PC-3 (cell line): Measurements from ENCODE around the gene MTHFD1L. TPM values are rescaled to one million over a fixed set of nuclear protein-coding genes. Genes with fewer than 3 reads are reported as not detected.
"Not testable (repeated sequence)": the region's sequence is repeated elsewhere in the genome, so short reads cannot be mapped to it uniquely, and the experiment has no call there.

Experiments
- ATAC-seq: fragments of 200-7000 bp; cut with Tn5 transposase; 2 replicates; pipeline ENCODE4 v1.9.1; 2020; ENCODE audit warnings: mild to moderate bottlenecking, moderate library complexity
- BruUV-seq: library from RNA; stranded (reverse); fragments of 400-500 nt; replicated peaks from 2 replicates; lab custom pipeline; 2021; lab: Mats Ljungman, UMichigan
- CTCF ChIA-PET: fragments of 300-600 bp; sonication (Branson Sonifier 250); formaldehyde crosslinking; loops from one replicate; lab custom pipeline; 2022; ENCODE audit warnings: antibody characterized with exemption; lab: Charles Lee
- POLR2A ChIA-PET: fragments of 300-600 bp; sonication (Branson Sonifier 250); formaldehyde crosslinking; loops from one replicate; lab custom pipeline; 2022; ENCODE audit warnings: antibody characterized with exemption; ENCODE audit not compliant: unreplicated experiment; lab: Charles Lee
- DNase-seq: peaks from one replicate; pipeline ENCODE4 v3.0.0-alpha.2; 2015
- H2AFZ ChIP-seq: fragments of 300-600 bp; sonication (generic); 2 replicates; pipeline ENCODE4 v1.6.0; 2016; ENCODE audit warnings: antibody characterized with exemption, low read length
- H3F3A ChIP-seq: fragments of 300-600 bp; sonication (generic); one replicate; pipeline ENCODE4 v1.6.0; 2017; ENCODE audit warnings: antibody characterized with exemption, low read length, control low read depth, mild to moderate bottlenecking; ENCODE audit not compliant: unreplicated experiment
- H3K27ac ChIP-seq: fragments of 300-600 bp; sonication (generic); 2 replicates; pipeline ENCODE4 v1.5.1; 2016; ENCODE audit warnings: mild to moderate bottlenecking, low read length
- H3K27me3 ChIP-seq: fragments of 300-600 bp; sonication (generic); 2 replicates; pipeline ENCODE4 v1.6.1; 2016; ENCODE audit warnings: low read length, mixed read lengths
- H3K36me3 ChIP-seq: fragments of 300-600 bp; sonication (generic); 2 replicates; pipeline ENCODE4 v1.6.1; 2016; ENCODE audit warnings: low read depth, mixed run types, low read length, mixed read lengths
- H3K4me1 ChIP-seq: fragments of 300-600 bp; sonication (generic); 2 replicates; pipeline ENCODE4 v1.5.1; 2016; ENCODE audit warnings: low read length; ENCODE audit not compliant: insufficient read depth
- H3K4me2 ChIP-seq: fragments of 300-600 bp; sonication (generic); 2 replicates; pipeline ENCODE4 v1.6.0; 2016; ENCODE audit warnings: low read length
- H3K4me3 ChIP-seq: fragments of 300-600 bp; sonication (generic); 2 replicates; pipeline ENCODE4 v1.5.1; 2016; ENCODE audit warnings: mild to moderate bottlenecking, low read length, mixed read lengths
- H3K79me2 ChIP-seq: fragments of 300-600 bp; sonication (generic); 2 replicates; pipeline ENCODE4 v1.6.1; 2017; ENCODE audit warnings: low read length, mixed read lengths
- H3K9ac ChIP-seq: fragments of 300-600 bp; sonication (generic); 2 replicates; pipeline ENCODE4 v1.6.0; 2016; ENCODE audit warnings: mild to moderate bottlenecking, low read length
- H3K9me2 ChIP-seq: fragments of 300-600 bp; sonication (generic); replicated peaks from 2 replicates; pipeline ENCODE4 v1.6.1; 2016; ENCODE audit warnings: mixed run types, low read length, mixed read lengths
- H3K9me3 ChIP-seq: fragments of 300-600 bp; sonication (generic); 2 replicates; pipeline ENCODE4 v1.6.1; 2016; ENCODE audit warnings: low read length, mixed read lengths
- H4K20me1 ChIP-seq: fragments of 300-600 bp; sonication (generic); 2 replicates; pipeline ENCODE4 v1.6.1; 2016; ENCODE audit warnings: low read length, mixed read lengths
- EZH2 ChIP-seq: fragments of 300-600 bp; sonication (generic); IDR thresholded peaks from one replicate; pipeline ENCODE4 v1.6.1; 2017; ENCODE audit warnings: antibody characterized with exemption, mild to moderate bottlenecking, low read length; ENCODE audit not compliant: unreplicated experiment
- EZH2phosphoT487 ChIP-seq: fragments of 300-600 bp; sonication (generic); IDR thresholded peaks from 2 replicates; pipeline ENCODE4 v1.6.1; 2018; ENCODE audit warnings: mild to moderate bottlenecking, antibody characterized with exemption, low read length, borderline replicate concordance
- intact Hi-C: fragments of 100-400 bp; cut with micrococcal nuclease; formaldehyde crosslinking; loops from 2 replicates; pipeline ENCODE4 v1.9.0; 2023
- total RNA-seq: library from RNA; depleted of rRNA; stranded (reverse); fragments of >200 nt; gene quantifications from 2 replicates; pipeline ENCODE4 v1.2.3, GENCODE V29; 2014
- TF ChIP-seq, protein P1 (sequence below): fragments of 300-600 bp; sonication (generic); conservative IDR thresholded peaks from 2 replicates; pipeline ENCODE4 v1.5.1; 2017; ENCODE audit warnings: antibody characterized with exemption, low read depth, mild to moderate bottlenecking, low read length

Gene MTHFD1L
- total RNA-seq, 1 experiment from 2014 or later = 11.9 TPM

DNA sequence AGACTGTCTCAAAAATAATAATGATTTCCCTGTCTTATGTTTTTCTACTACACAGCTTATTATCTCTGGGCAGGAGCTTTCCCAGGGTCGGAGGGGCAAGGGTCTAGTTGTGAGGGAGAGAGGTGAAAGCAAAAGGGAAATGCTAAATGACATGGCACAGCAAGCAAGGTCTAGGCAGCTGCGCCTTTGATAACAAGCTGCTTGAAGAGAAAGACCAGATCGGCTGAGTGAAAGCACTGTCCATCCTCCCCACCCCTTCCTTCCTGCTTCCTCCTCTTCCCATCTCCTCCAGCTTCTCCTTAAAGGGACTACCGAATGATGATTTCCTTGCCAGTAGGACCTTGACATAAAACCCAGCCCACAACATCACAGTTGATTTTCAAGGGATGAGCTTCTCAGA lies 216.2 kb downstream of the MTHFD1L start:
- H3F3A ChIP-seq = no peaks in the 10 kb centered on the region
- H3K27ac ChIP-seq = peak overlapping the region; percentile 88
- BruUV-seq = TSS peak; percentile 88
- no peak overlapping the region for H2AFZ ChIP-seq
- ATAC-seq (peak; percentile 36; the same call in 1 of the 2 replicates), DNase-seq (no peak)
- ChIA-PET CTCF (interaction anchor here (0.6 kb wide), 1 partner anchor 159 kb away, joined by 3 read pairs; no protein-coding TSS in a partner anchor), POLR2A (no interaction called here)
- peak overlapping the region; percentile 51 for H3K9ac ChIP-seq
- peaks cover 36% of the 10 kb centered on the region for H3K4me1 ChIP-seq
- peaks cover 4% of the 10 kb centered on the region; the same call in 1 of the 2 replicates for H3K79me2 ChIP-seq
- no peaks in the 10 kb centered on the region for H3K9me2 ChIP-seq
- H4K20me1 ChIP-seq = no peaks in the 10 kb centered on the region
- H3K4me3 ChIP-seq = no peak overlapping the region
- intact Hi-C loops = no loop called here
- no peaks in the 10 kb centered on the region for H3K27me3 ChIP-seq
- no peaks in the 10 kb centered on the region; the same call in 1 of the 2 replicates for H3K36me3 ChIP-seq
- TF ChIP-seq EZH2phosphoT487 = no peak
- TF ChIP-seq, protein P1, sequence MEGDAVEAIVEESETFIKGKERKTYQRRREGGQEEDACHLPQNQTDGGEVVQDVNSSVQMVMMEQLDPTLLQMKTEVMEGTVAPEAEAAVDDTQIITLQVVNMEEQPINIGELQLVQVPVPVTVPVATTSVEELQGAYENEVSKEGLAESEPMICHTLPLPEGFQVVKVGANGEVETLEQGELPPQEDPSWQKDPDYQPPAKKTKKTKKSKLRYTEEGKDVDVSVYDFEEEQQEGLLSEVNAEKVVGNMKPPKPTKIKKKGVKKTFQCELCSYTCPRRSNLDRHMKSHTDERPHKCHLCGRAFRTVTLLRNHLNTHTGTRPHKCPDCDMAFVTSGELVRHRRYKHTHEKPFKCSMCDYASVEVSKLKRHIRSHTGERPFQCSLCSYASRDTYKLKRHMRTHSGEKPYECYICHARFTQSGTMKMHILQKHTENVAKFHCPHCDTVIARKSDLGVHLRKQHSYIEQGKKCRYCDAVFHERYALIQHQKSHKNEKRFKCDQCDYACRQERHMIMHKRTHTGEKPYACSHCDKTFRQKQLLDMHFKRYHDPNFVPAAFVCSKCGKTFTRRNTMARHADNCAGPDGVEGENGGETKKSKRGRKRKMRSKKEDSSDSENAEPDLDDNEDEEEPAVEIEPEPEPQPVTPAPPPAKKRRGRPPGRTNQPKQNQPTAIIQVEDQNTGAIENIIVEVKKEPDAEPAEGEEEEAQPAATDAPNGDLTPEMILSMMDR = no peak
- no peak for TF ChIP-seq EZH2
- no peaks in the 10 kb centered on the region for H3K9me3 ChIP-seq
- peak overlapping the region; percentile 51 for H3K4me2 ChIP-seq

GRCh38 chr6:151082079-151082478 lies 216.6 kb downstream of the MTHFD1L start:
- Histone ChIP-seq H3K4me1 (peaks cover 36% of the 10 kb centered on the region), H3F3A (no peaks in the 10 kb centered on the region), H3K36me3 (no peaks in the 10 kb centered on the region; the same call in 1 of the 2 replicates), H3K4me2 (peak overlapping the region; percentile 51), H3K9me2 (no peaks in the 10 kb centered on the region), H3K79me2 (peaks cover 4% of the 10 kb centered on the region; the same call in 1 of the 2 replicates), H3K4me3 (no peak overlapping the region), H3K27ac (peak overlapping the region; percentile 88), H3K9me3 (no peaks in the 10 kb centered on the region), H3K27me3 (no peaks in the 10 kb centered on the region), H3K9ac (peak overlapping the region; percentile 51), H2AFZ (no peak overlapping the region), H4K20me1 (no peaks in the 10 kb centered on the region)
- POLR2A ChIA-PET = no interaction called here
- intact Hi-C loops = no loop called here
- DNase-seq (peak; percentile 83), ATAC-seq (peak; percentile 58)
- TSS peak; percentile 59 for BruUV-seq
- CTCF ChIA-PET = interaction anchor here (0.6 kb wide), 1 partner anchor 159 kb away, joined by 3 read pairs; no protein-coding TSS in a partner anchor
- TF ChIP-seq EZH2phosphoT487 (no peak), EZH2 (no peak)
- TF ChIP-seq, protein P1 = no peak

GRCh38 chr6:151084275-151084674 lies 218.8 kb downstream of the MTHFD1L start:
- H3F3A ChIP-seq = no peaks in the 10 kb centered on the region
- H3K4me2 ChIP-seq = no peak overlapping the region
- ATAC-seq = no peak
- peaks cover 4% of the 10 kb centered on the region; the same call in 1 of the 2 replicates for H3K79me2 ChIP-seq
- no peak overlapping the region for H2AFZ ChIP-seq
- TF ChIP-seq EZH2 (no peak), EZH2phosphoT487 (no peak)
- TF ChIP-seq, protein P1 = no peak
- H3K9me3 ChIP-seq = no peaks in the 10 kb centered on the region
- ChIA-PET POLR2A (no interaction called here), CTCF (no interaction called here)
- no TSS peak for BruUV-seq
- no peak for DNase-seq
- no peaks in the 10 kb centered on the region for H3K27me3 ChIP-seq
- H3K9ac ChIP-seq = peak overlapping the region; percentile 18
- H3K9me2 ChIP-seq = no peaks in the 10 kb centered on the region
- H4K20me1 ChIP-seq = no peaks in the 10 kb centered on the region
- no peak overlapping the region for H3K4me3 ChIP-seq
- peak overlapping the region; percentile 94 for H3K27ac ChIP-seq
- intact Hi-C loops = no loop called here
- peaks cover 42% of the 10 kb centered on the region for H3K4me1 ChIP-seq
- H3K36me3 ChIP-seq = no peaks in the 10 kb centered on the region

DNA sequence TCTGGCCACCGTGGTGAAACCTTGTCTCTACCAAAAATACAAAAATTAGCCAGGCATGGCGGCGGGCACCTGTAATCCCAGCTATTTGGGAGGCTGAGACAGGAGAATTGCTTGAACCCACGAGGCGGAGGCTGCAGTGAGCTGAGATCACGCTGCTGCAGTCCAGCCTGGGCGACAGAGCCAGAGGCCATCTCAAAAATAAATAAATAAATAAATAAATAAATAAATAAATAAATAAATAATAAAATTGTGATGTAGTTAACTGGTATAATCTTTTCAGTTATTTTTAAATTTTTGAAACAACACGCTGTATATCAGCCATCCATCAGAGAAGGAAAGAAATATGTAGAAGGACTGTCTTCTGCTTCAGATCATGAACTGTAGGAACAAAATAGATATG lies 221.6 kb downstream of the MTHFD1L start:
- H3K4me1 ChIP-seq = peaks cover 41% of the 10 kb centered on the region
- intact Hi-C loops = loop anchor here (5.0 kb wide), 1 partner anchor 60 kb away; no protein-coding TSS in a partner anchor
- not testable (repeated sequence) for H3K9ac ChIP-seq

More for the DNA sequence above, 221.6 kb downstream of the MTHFD1L start:
- CTCF ChIA-PET, H3K27ac ChIP-seq, H3K9me2 ChIP-seq, DNase-seq, H3K27me3 ChIP-seq, BruUV-seq, H4K20me1 ChIP-seq, H3K79me2 ChIP-seq, H3K36me3 ChIP-seq, H2AFZ ChIP-seq, POLR2A ChIA-PET, H3K4me2 ChIP-seq, H3K9me3 ChIP-seq, H3K4me3 ChIP-seq, ATAC-seq, H3F3A ChIP-seq: not testable (repeated sequence)
